HUES48 (cell line): Measurements from ENCODE around the gene PXDN.
"Not testable (repeated sequence)": the region's sequence is repeated elsewhere in the genome, so short reads cannot be mapped to it uniquely, and the experiment has no call there.

ENCODE experiments used
- H3K27ac ChIP-seq: one replicate; pipeline ENCODE4 v1.7.0; 2013; ENCODE audit warnings: low read depth, low read length, inconsistent platforms
- H3K27me3 ChIP-seq: 2 replicates; pipeline ENCODE4 v1.6.1; 2013; ENCODE audit warnings: mild to moderate bottlenecking, low read length; ENCODE audit not compliant: control insufficient read depth, insufficient read depth
- H3K36me3 ChIP-seq: 2 replicates; pipeline ENCODE4 v1.6.1; 2013; ENCODE audit warnings: low read length; ENCODE audit not compliant: control insufficient read depth, insufficient read depth
- H3K4me1 ChIP-seq: 2 replicates; pipeline ENCODE4 v1.6.1; 2013; ENCODE audit warnings: mild to moderate bottlenecking, low read length; ENCODE audit not compliant: control insufficient read depth, insufficient read depth
- H3K4me3 ChIP-seq: 2 replicates; pipeline ENCODE4 v1.5.1; 2013; ENCODE audit warnings: mild to moderate bottlenecking, low read depth, low read length
- H3K9ac ChIP-seq: 2 replicates; pipeline ENCODE4 v1.6.1; 2013; ENCODE audit warnings: mild to moderate bottlenecking, low read depth, low read length, moderate library complexity
- H3K9me3 ChIP-seq: 2 replicates; pipeline ENCODE4 v1.6.1; 2013; ENCODE audit warnings: low read length; ENCODE audit not compliant: control insufficient read depth, insufficient read depth

PXDN gene

DNA sequence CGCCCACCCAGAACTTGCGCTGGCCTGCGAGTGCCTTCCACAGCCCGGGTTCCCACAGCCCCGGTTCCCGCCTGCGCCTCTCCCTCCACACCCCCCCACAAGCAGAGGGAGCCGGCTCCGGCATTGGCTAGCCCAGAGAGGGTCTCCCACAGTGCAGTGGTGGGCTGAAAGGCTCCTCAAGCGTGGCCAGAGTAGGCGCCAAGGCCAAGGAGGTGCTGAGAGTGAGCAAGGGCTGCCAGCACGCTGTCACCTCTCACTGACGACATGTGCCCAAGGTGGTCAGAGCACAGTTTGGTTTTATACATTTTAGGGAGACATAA, 15.3 kb upstream of the PXDN start:
- no peaks in the 10 kb centered on the region for H3K27me3 ChIP-seq
- H3K36me3 ChIP-seq, result no peaks in the 10 kb centered on the region
- no peak overlapping the region for H3K27ac ChIP-seq
- H3K9ac ChIP-seq, result no peak overlapping the region
- no peak overlapping the region for H3K4me3 ChIP-seq
- no peaks in the 10 kb centered on the region for H3K4me1 ChIP-seq
- peaks cover 9% of the 10 kb centered on the region for H3K9me3 ChIP-seq

DNA sequence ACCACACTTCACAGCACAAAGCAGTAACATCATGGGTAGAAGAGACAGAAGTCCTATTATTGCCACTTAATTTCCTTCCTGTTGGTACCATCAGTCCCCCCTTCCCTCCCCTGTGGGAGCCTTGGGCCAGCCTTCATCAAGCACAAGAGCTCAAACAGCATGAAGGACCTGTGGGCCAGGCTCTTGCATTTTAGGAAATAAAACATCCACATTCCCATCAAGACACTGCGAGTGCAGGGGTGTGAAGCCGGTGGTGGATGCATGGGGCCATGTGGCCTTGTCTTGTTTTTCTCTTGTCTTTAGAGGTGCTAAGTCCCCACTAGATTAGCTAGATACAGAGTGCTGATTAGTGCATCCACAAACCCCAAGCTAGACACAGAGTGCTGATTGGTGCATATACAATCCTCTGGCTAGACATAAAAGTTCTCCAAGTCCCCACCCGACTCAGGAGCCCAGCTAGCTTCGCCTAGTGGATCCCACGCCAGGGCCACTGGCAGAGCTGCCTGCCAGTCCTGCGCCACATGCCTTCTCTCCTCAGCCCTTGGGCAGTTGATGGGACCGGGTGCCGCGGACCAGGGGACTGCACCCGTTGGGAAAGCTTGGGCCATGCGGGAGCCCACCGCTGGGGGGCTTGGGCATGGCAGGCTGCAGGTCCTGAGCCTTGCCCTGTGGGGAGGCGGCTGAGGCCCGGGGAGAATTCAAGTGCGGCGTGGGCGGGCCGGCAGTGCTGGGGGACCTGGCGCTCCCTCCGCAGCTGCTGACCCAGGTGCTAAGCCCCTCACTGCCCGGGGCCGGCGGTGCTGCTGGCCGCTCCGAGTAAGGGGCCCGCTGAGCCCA, 14.7 kb upstream of the PXDN start:
- H3K36me3 ChIP-seq, result no peaks in the 10 kb centered on the region
- H3K9me3 ChIP-seq, result peaks cover 14% of the 10 kb centered on the region
- no peak overlapping the region for H3K9ac ChIP-seq
- no peak overlapping the region for H3K4me3 ChIP-seq
- no peaks in the 10 kb centered on the region for H3K4me1 ChIP-seq
- H3K27me3 ChIP-seq, result no peaks in the 10 kb centered on the region
- no peak overlapping the region for H3K27ac ChIP-seq

DNA sequence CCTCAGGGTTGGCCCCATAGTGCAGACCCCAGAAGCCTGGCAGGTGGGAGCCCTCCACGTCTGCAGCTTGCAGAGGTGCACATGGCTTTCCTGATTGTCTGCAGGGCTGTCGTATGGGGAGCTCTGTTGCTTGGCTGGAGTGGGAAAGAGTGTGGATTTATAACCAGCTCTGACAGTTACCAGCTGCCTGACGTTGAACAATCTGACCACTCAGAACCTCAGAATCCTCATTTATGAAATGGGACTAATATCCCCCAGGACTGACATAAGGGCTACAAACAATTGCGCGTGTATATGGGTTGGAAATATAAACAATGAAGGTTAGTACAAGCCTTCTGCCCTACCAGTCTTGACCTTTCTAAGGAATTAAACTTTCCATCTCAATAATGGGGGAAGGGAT, 13.9 kb upstream of the PXDN start:
- Histone ChIP-seq H3K9ac (no peak overlapping the region), H3K36me3 (no peaks in the 10 kb centered on the region), H3K9me3 (peaks cover 16% of the 10 kb centered on the region), H3K4me1 (no peaks in the 10 kb centered on the region), H3K27ac (no peak overlapping the region), H3K4me3 (no peak overlapping the region), H3K27me3 (no peaks in the 10 kb centered on the region)

DNA sequence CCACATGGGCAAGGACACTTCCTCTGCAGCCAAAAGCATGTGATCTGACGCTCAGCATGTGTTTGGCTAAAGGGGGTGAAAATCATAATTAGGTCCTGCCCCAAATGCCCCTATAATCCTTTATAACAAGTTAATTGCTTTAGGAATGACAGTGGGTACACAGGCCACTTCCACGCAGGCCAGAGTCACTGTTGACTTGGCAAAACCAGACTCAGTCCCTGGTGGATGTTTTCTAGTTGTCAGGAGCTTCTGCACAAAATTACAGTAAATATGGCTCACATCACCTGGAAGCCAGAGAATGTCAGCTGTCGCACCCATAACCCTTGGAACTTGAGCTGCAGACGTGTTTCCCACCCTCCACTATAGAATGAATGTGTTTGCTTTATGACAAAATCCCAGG, 13.3 kb upstream of the PXDN start:
- peaks cover 16% of the 10 kb centered on the region for H3K9me3 ChIP-seq
- H3K4me1 ChIP-seq, result no peaks in the 10 kb centered on the region
- no peak overlapping the region for H3K4me3 ChIP-seq
- H3K36me3 ChIP-seq, result no peaks in the 10 kb centered on the region
- no peaks in the 10 kb centered on the region for H3K27me3 ChIP-seq
- H3K27ac ChIP-seq, result no peak overlapping the region
- H3K9ac ChIP-seq, result no peak overlapping the region

DNA sequence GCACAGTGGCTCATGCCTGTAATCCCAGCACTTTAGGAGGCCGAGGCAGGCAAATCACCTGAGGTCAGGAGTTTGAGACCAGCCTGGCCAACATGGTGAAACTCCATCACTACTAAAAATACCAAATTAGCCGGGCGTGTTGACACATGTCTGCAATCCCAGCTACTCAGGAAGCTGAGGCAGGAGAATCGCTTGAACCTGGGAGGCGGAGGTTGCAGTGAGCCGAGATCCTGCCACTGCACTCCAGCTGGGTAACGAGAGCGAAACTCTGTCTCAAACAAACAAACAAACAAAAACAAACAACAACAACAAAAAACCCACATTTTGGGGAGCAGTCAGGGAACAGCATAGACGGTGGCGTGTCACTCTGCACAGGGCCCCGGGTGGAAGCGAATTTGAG, 12.8 kb upstream of the PXDN start:
- H3K27me3 ChIP-seq, H3K4me3 ChIP-seq, H3K36me3 ChIP-seq, H3K27ac ChIP-seq, H3K9ac ChIP-seq, H3K4me1 ChIP-seq: not testable (repeated sequence)
- peaks cover 16% of the 10 kb centered on the region for H3K9me3 ChIP-seq

DNA sequence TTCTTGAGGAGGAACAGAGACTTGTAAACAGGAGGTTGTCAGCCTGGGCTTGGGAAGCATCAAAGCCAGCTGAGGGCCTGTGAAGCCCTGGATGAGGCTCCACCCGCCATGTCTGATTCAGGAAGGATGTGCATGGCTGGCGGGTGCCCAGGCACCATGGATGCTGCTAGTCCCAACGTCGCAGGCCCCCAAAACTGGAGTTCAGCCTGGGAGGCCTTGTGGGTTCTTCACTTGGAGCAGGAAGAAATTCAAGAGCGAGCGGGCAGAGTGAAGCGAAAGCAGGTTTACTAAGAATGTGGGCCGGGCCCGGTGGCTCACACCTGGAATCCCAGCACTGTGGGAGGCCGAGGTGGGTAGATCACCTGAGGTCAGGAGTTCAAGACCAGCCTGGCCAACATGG, 12.1 kb upstream of the PXDN start:
- Histone ChIP-seq H3K36me3 (no peaks in the 10 kb centered on the region), H3K9me3 (peaks cover 16% of the 10 kb centered on the region), H3K4me1 (no peaks in the 10 kb centered on the region), H3K27me3 (no peaks in the 10 kb centered on the region), H3K27ac (no peak overlapping the region), H3K4me3 (no peak overlapping the region), H3K9ac (no peak overlapping the region)

DNA sequence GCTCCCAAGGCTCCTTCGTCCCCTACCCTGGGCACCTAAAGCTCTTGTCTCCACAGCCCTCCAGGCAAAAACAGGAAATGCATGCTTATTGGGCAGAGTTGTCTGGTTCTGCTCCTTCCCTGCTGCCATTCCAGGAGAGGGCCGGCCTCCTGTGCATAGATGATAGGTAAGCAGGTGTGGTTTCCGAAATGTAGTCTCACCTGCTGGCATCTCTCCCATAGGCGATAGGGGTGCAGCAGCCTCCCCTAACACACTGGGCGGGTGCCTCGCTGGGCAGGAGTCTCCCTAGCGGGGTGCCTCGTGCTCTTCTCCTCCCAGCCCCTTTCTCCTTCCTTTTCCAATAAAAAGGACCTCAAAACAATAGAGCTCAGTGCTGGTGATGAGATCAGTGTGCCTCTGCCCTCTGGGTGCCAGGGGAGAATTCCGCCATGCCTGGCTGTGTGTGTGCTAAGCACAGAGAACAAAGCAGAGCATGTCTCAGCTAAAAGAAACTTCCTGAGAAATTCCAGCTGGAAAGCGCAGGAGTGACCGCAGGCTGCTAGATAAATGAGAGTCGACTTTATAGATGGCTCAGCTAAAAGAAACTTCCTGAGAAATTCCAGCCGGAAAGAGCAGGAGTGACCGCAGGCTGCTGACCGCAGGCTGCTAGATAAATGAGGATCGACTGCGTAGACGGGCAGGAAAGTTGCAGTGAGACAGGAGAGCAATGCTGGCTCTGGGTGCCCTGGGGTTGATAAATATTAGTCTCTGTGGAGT, 11.3 kb upstream of the PXDN start:
- Histone ChIP-seq H3K4me3 (no peak overlapping the region), H3K27me3 (no peaks in the 10 kb centered on the region), H3K4me1 (no peaks in the 10 kb centered on the region), H3K9me3 (peaks cover 16% of the 10 kb centered on the region), H3K27ac (no peak overlapping the region), H3K9ac (no peak overlapping the region), H3K36me3 (no peaks in the 10 kb centered on the region)

DNA sequence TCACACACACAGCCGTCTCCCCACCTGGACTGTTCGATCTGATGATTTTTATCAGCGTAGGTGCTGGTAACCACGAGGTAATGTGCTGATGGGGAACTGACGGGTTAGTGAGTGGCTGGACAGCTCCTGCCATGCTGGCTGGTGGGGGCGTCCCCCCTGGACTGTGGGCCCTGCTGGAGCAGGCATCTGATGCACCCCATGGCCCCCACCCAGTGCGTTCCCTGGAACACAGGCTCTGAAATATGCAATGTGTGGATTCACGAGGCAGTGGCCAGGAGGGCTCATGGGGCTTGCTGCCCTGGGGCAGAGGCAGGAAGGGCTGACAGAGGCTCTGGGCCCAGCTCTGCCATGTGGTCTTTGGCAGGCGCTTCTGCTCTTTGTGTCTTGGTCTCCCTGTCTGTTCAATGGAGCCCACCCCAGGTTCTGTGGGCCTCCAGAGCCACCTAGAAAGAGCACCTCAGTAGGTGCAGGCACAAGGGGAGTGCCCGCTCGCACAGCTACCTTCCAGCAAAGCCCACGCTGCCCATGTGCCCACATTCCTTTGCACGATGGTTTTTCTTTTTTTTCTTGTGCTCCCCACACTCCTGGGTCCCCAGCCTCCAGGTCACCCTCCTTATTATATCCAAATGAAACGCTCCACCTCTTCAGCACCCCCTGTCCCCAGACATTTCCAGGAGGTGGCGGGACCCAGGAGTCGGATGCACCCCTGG, 10.3 kb upstream of the PXDN start:
- Histone ChIP-seq H3K9ac (no peak overlapping the region), H3K27me3 (no peaks in the 10 kb centered on the region), H3K4me1 (no peaks in the 10 kb centered on the region), H3K4me3 (no peak overlapping the region), H3K36me3 (no peaks in the 10 kb centered on the region), H3K9me3 (peaks cover 16% of the 10 kb centered on the region), H3K27ac (no peak overlapping the region)

DNA sequence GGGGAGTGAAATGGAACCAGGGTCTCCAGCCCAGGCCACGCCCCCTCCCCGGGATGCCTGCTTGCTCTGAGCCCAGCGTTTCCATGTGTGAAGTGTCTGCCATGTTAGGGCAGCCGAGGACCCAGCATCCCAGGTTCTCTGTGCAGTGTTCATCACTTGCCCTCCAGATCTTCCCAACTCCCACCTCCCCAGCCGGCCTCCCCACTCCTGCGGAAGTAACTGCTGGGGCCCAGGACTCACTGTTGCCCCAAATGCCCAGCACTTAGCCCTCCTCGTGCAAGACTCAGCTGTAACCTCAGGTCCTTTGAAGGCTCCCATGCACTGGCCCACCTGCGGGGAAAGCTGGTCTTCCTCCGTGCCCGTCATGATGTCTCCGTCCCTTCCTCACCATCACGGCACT, 9.7 kb upstream of the PXDN start:
- H3K9ac ChIP-seq, result no peak overlapping the region

DNA sequence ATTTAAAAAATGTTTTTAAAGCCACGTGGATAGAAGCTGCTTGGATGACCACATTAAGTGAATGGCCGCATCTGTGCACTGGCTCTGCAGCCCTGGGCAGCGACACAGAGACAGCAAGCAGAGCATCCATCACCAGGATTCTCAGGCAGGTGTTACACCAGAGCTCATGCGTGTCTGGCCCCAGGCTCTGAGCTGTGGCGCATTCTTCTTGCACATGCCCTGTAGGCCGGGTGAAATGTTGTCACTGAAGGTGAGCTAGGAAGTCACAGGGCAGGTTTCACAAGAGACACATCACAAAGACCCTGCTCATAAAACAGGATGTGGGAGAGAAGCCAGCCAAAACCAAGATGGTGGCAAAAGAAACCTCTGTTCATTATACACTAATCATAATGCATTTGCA, 8.4 kb upstream of the PXDN start:
- no peaks in the 10 kb centered on the region for H3K36me3 ChIP-seq
- no peak overlapping the region for H3K9ac ChIP-seq
- no peaks in the 10 kb centered on the region for H3K4me1 ChIP-seq
- no peak overlapping the region for H3K4me3 ChIP-seq
- H3K27ac ChIP-seq, result no peak overlapping the region
- peaks cover 10% of the 10 kb centered on the region for H3K27me3 ChIP-seq
- H3K9me3 ChIP-seq, result peaks cover 16% of the 10 kb centered on the region

More for the DNA sequence above, 9.7 kb upstream of the PXDN start:
- H3K4me1 ChIP-seq, result no peaks in the 10 kb centered on the region
- no peaks in the 10 kb centered on the region for H3K27me3 ChIP-seq
- H3K27ac ChIP-seq, result no peak overlapping the region
- H3K36me3 ChIP-seq, result no peaks in the 10 kb centered on the region
- H3K4me3 ChIP-seq, result no peak overlapping the region
- H3K9me3 ChIP-seq, result peaks cover 16% of the 10 kb centered on the region
